NCI-H2227 (cell line): ENCODE measurements around the gene SFSWAP.

Source experiments
- DNase-seq: peaks from one replicate; lab custom pipeline; 2025; ENCODE audit not compliant: unreplicated experiment; lab: John Stamatoyannopoulos, UW

Gene SFSWAP

GRCh38 chr12:131784909-131785762, 74.2 kb downstream of the SFSWAP start:
- DNase-seq = no peak

GRCh38 chr12:131785763-131786330, 75.0 kb downstream of the SFSWAP start:
- no peak for DNase-seq

- DNase-seq = no peak
Measured at GRCh38 chr12:131786331-131786730, 75.4 kb downstream of the SFSWAP start.

- DNase-seq = no peak
Measured at GRCh38 chr12:131787143-131787660, 76.3 kb downstream of the SFSWAP start.

- no peak for DNase-seq
Measured at GRCh38 chr12:131788070-131788469, 77.2 kb downstream of the SFSWAP start.

DNA sequence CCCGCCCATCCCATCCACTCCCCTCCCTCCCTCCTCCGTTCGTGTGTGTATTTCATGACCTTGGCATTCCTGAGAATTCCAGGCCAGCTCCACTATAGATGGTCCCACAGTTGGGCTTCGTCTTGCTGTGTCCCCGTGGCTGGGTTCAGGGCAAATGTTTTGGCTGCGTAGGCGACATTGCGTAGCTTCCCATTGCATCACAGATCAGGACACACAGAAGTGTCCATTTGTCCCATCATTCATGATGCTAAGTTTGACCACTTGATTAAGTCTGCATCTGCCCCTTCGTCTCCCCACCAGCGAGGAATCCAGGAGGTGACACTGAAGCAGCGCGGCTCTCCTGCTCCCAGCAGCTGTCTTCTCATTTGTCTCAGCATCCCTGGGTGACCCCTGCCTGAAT, 78.7 kb downstream of the SFSWAP start:
- no peak for DNase-seq

GRCh38 chr12:131793243-131794022, 82.5 kb downstream of the SFSWAP start:
- no peak for DNase-seq

DNA sequence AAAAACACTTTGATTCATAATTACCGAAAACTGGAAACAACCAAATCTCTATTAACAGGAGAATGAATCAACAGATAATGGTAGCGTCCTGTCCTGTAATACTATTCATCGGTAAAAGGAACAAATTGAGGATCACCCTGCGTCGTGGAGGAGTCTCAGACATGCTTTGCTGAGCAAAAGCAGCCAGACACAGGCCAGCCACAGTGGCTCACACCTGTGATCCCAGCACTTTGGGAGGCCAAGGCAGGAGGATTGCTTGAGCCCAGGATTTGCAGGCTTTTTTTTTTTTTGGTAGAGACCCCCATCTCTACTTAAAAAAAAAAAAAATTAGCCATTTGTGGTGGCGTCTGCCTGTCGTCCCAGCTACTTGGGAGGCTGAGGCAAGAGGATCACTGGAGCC, 83.2 kb downstream of the SFSWAP start:
- DNase-seq = no peak

DNA sequence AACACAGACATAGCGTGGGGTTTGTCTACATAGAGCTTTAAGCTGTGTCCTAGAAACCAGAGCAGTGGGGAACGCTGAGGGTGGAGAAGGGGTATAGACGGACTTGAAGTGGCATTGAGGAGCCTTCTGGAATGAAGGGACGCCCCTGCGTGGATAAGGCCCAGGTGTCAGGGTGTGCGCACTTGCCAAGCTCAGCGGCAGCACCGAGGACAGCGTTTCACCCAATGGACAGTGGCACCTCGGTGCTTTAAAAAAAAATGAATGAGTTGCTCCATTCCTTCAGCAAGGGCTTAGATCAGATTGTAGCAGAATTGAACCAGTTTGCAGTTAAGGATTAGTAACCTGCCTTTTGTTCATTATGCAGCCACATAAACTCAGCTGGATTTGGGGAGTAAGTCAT, 83.7 kb downstream of the SFSWAP start:
- DNase-seq = no peak

DNA sequence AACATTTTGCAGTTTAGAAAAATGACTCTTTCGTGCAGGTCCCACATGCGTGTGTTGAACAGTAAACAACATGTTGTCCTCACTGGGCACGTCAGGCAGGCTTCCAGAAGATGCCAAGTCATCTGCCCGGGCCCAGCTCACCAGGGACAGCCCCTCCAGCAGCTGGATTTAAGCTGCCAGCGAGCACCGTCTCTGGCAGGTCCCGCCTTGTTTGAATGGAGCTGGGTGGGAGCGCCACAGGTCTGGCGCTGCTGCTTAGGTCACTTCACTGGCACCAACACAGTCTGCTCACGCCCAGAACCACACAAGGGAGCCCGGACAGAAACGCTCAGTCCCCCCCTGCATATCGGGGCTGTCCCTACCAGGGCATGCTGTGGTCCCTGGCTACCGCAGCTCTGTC, 84.2 kb downstream of the SFSWAP start:
- no peak for DNase-seq

DNA sequence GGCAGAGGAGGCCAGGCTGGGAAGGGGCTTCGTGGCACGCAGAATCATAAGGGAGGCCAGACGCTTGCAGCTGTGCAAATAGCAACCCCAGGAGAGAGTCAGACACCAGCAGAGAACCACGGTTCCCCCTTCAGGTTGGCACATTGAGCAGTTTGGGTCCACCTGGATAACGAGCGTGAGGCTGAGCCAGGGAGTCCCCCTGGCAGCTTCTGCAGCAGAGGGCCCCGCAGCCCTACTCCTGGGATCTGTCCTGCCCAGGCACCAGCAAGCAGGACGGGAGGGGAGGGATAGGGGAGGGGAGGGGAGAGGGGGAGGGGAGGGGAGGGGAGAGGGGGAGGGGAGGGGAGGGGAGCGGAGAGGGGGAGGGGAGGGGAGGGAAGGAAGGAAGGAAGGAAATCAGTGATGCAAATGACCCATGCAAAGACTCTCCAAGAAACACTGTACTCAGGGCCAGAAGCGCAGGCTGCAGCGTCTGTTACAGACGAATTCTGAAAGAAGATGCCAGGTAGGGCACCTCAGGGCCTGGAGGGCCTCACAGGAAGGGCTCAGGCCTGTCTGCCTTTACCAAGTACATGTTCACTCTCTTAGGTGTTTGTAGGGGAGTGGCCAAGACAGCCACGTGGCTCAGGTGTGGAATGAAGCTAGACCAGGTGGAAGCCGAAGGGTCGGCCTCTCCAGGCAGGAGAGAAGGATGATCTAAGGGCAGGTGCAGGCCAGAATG, 85.0 kb downstream of the SFSWAP start:
- DNase-seq = no peak

GRCh38 chr12:131796411-131796736, 85.5 kb downstream of the SFSWAP start:
- DNase-seq = no peak

DNA sequence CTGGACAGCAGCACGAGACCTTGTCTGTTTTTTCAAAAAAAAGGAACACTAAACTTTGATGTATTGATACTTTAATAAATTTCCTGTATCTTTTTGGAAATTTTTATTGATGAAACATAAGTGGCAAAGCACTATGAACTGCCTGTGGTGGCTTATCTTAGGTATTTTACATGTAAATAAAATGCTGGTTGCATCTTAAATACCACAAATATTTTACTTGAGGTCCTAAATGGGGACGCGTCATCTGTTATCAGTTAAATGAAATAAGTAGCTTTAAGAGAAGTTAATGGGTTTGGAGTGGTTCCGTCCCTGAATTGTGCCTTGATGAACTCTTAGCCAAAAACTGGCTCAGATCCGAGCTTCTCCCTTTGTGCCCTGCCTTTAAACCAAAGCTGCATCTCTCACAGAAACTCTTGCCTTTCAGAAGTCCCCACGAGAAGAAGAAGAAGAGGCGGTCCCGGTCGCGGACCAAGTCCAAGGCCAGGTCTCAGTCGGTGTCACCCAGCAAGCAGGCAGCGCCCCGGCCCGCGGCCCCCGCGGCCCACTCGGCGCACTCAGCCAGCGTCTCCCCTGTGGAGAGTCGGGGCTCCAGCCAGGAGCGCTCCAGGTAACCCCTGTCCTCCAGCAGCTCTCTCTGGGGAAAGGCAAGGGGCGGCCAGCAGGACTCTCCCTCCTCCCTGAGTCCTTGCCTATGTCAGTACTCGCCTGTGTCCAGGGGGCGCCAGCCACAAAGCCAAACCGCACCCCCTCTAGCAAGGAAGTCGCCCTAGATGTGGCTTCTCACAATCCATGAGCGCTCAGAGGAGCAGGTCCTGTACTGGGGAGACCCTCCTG, 86.1 kb downstream of the SFSWAP start:
- DNase-seq = no peak

GRCh38 chr12:131797588-131797934, 86.7 kb downstream of the SFSWAP start:
- no peak for DNase-seq

- DNase-seq = no peak
Measured at GRCh38 chr12:131799195-131799594, 88.3 kb downstream of the SFSWAP start.

GRCh38 chr12:131799828-131800593, 89.1 kb downstream of the SFSWAP start:
- peak; percentile 24 for DNase-seq

DNA sequence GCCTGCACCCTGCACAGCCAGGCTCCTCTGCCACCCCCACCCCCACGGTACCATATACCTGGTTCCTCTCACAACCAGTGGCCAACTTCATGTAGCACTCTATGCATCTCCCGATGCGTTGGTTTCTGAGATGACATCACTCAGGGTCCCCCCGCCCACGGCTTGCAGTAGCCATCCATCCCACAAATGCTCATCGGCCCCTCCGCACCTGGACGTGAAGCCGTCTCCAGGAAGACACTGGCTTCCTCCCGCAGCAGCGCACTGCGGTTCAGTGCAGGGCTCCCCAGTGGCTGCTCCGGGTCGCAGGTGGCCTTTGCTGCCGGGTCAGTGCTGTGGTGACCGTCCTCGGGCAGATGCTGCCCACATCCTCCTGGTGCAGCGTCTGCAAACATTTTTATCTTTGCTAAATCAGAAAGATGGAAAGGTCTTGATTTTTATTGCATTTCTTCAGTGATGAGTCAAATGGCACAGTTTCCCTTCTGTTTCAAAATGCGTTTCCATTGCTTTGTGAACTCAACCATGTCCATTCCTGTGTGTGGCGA, 89.8 kb downstream of the SFSWAP start:
- DNase-seq = no peak

- no peak for DNase-seq
Measured at GRCh38 chr12:131801254-131801866, 90.5 kb downstream of the SFSWAP start.

GRCh38 chr12:131803961-131804521, 93.2 kb downstream of the SFSWAP start:
- no peak for DNase-seq
